ENCODE results near the gene GRAP2.

- TF ChIP-seq, protein P1, sequence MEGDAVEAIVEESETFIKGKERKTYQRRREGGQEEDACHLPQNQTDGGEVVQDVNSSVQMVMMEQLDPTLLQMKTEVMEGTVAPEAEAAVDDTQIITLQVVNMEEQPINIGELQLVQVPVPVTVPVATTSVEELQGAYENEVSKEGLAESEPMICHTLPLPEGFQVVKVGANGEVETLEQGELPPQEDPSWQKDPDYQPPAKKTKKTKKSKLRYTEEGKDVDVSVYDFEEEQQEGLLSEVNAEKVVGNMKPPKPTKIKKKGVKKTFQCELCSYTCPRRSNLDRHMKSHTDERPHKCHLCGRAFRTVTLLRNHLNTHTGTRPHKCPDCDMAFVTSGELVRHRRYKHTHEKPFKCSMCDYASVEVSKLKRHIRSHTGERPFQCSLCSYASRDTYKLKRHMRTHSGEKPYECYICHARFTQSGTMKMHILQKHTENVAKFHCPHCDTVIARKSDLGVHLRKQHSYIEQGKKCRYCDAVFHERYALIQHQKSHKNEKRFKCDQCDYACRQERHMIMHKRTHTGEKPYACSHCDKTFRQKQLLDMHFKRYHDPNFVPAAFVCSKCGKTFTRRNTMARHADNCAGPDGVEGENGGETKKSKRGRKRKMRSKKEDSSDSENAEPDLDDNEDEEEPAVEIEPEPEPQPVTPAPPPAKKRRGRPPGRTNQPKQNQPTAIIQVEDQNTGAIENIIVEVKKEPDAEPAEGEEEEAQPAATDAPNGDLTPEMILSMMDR (conservative IDR thresholded peaks at IDR 0.05; ENCODE audit: low read depth, low read length), result no peak
- no peak for TF ChIP-seq POLR2A (IDR thresholded peaks at IDR 0.05; ENCODE audit: low read depth, low read length)
Measured at GRCh38 chr22:39895682-39896081, 5.2 kb upstream of the GRAP2 start.
